LNCaP clone FGC (cell line): ENCODE results near the gene C1QTNF12.

ENCODE experiments used
- DNase-seq: peaks from one replicate; pipeline ENCODE4 v3.0.0-alpha.2; 2011; ENCODE audit warnings: low read depth
- H3K4me3 ChIP-seq: 2 replicates; pipeline ENCODE4 v1.5.1; 2011; ENCODE audit warnings: mild to moderate bottlenecking, low read depth, low read length, control low read depth
- CTCF ChIP-seq: IDR thresholded peaks from 2 replicates; pipeline ENCODE4 v1.5.1; 2012; ENCODE audit warnings: mild to moderate bottlenecking; ENCODE audit not compliant: control insufficient read depth, insufficient read depth; ENCODE audit errors: extremely low read depth

C1QTNF12 gene

GRCh38 chr1:1220197-1220596, 26.3 kb downstream of the C1QTNF12 start:
- H3K4me3 ChIP-seq = no peak overlapping the region
- DNase-seq = no peak
- TF ChIP-seq CTCF = no peak

GRCh38 chr1:1219341-1219740, 27.2 kb downstream of the C1QTNF12 start:
- TF ChIP-seq CTCF = no peak
- no peak overlapping the region for H3K4me3 ChIP-seq
- no peak for DNase-seq

GRCh38 chr1:1218524-1219200, 27.9 kb downstream of the C1QTNF12 start:
- no peak for TF ChIP-seq CTCF
- no peak overlapping the region for H3K4me3 ChIP-seq
- no peak for DNase-seq

- no peak for TF ChIP-seq CTCF
- no peak for DNase-seq
- no peak overlapping the region for H3K4me3 ChIP-seq
Observed at GRCh38 chr1:1217621-1218523, 28.6 kb downstream of the C1QTNF12 start.

- DNase-seq = no peak
- no peak overlapping the region for H3K4me3 ChIP-seq
- no peak for TF ChIP-seq CTCF
Observed at GRCh38 chr1:1216770-1217620, 29.5 kb downstream of the C1QTNF12 start.

- TF ChIP-seq CTCF = no peak
- no peak overlapping the region for H3K4me3 ChIP-seq
- DNase-seq = no peak
Observed at GRCh38 chr1:1215881-1216605, 30.5 kb downstream of the C1QTNF12 start.
